HG03060 (cell line): ENCODE results near the gene RBL1.
"Not testable (repeated sequence)": the region's sequence is repeated elsewhere in the genome, so short reads cannot be mapped to it uniquely, and the experiment has no call there.

Source experiments
- ATAC-seq: cut with Tn5 transposase; IDR thresholded peaks from one replicate; pipeline ENCODE4 v1.9.1; 2021; ENCODE audit warnings: low read depth, moderate number of reproducible peaks; ENCODE audit not compliant: unreplicated experiment

The RBL1 gene

GRCh38 chr20:37081717-37082289 lies 14.0 kb downstream of the RBL1 start:
- ATAC-seq = no peak

- no peak for ATAC-seq
These were observed 18.8 kb downstream of the RBL1 start for GRCh38 chr20:37077009-37077408.

- no peak for ATAC-seq
These were observed 19.7 kb downstream of the RBL1 start for GRCh38 chr20:37075932-37076685.

GRCh38 chr20:37072293-37073196 lies 23.3 kb downstream of the RBL1 start:
- ATAC-seq = no peak

- peak; percentile 39 for ATAC-seq
These were observed 24.3 kb downstream of the RBL1 start for GRCh38 chr20:37071481-37071911.

GRCh38 chr20:37069563-37069962 lies 26.2 kb downstream of the RBL1 start:
- ATAC-seq = not testable (repeated sequence)

- ATAC-seq = no peak
These were observed 29.6 kb downstream of the RBL1 start for GRCh38 chr20:37066168-37066567.

GRCh38 chr20:37055276-37055675 lies 40.5 kb downstream of the RBL1 start:
- no peak for ATAC-seq

- no peak for ATAC-seq
These were observed 42.4 kb downstream of the RBL1 start for GRCh38 chr20:37053230-37053950.

- peak; percentile 44 for ATAC-seq
These were observed 52.5 kb downstream of the RBL1 start for GRCh38 chr20:37042986-37043972.

- not testable (repeated sequence) for ATAC-seq
These were observed 56.4 kb downstream of the RBL1 start for GRCh38 chr20:37039366-37039765.

- no peak for ATAC-seq
These were observed 63.7 kb downstream of the RBL1 start for GRCh38 chr20:37032077-37032476.

- no peak for ATAC-seq
These were observed 75.2 kb downstream of the RBL1 start for GRCh38 chr20:37020636-37021035.

- ATAC-seq = not testable (repeated sequence)
These were observed 83.2 kb downstream of the RBL1 start for GRCh38 chr20:37012631-37013030.

GRCh38 chr20:37011858-37012257 lies 83.9 kb downstream of the RBL1 start:
- not testable (repeated sequence) for ATAC-seq

GRCh38 chr20:37011147-37011546 lies 84.7 kb downstream of the RBL1 start:
- no peak for ATAC-seq

GRCh38 chr20:37007898-37008649 lies 87.7 kb downstream of the RBL1 start:
- ATAC-seq = no peak

GRCh38 chr20:37005062-37005942 lies 90.5 kb downstream of the RBL1 start:
- ATAC-seq = not testable (repeated sequence)
